GM18909 (cell line): ENCODE results near the gene OBSCN.

ENCODE experiments used
- ATAC-seq: cut with Tn5 transposase; IDR thresholded peaks from one replicate; pipeline ENCODE4 v1.9.1; 2021; ENCODE audit warnings: mild to moderate bottlenecking; ENCODE audit not compliant: unreplicated experiment, poor library complexity

The OBSCN gene

DNA sequence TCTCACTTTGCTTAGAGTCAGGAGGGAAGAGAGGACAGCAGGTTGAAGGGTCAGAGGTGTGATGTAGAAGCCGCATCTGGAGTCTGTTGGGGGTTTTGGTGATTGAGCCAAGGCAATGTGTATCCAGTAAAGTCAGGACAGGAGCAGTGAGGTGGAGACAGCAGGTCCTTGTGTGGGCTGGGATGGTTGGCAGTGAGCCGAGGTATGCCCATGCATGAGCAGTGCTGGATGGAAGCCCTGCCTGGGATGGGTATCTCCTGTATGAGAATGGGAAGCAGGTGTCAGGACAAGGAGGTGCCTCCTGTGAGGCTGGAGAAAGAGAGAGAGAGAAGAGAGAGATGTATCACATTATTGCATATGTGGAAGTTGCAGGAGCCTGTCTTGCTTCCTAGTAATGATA lies 90.0 kb downstream of the OBSCN start:
- no peak for ATAC-seq

DNA sequence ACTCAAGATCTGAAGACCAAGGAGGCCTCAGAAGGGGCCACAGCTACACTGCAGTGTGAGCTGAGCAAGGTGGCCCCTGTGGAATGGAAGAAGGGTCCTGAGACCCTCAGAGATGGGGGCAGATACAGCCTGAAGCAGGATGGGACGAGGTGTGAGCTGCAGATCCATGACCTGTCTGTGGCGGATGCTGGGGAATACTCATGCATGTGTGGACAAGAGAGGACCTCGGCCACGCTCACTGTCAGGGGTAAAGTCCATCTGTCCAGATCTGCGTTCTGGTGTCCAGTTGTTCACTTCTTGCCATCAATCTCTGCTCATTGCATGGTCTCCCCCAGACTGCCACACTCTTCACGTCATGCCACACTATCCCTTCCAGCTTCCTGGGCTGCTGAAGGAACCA lies 90.6 kb downstream of the OBSCN start:
- no peak for ATAC-seq

DNA sequence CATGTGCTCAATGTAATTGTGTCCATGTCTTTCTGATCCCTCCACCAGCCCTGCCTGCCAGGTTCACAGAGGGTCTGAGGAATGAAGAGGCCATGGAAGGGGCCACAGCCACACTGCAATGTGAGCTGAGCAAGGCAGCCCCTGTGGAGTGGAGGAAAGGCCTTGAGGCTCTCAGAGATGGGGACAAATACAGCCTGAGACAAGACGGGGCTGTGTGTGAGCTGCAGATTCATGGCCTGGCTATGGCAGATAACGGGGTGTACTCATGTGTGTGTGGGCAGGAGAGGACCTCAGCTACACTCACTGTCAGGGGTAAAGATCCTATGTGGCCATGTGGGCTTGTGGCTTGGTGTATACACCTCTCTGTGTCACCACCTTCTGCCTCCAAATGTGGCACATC lies 91.4 kb downstream of the OBSCN start:
- ATAC-seq, result no peak

DNA sequence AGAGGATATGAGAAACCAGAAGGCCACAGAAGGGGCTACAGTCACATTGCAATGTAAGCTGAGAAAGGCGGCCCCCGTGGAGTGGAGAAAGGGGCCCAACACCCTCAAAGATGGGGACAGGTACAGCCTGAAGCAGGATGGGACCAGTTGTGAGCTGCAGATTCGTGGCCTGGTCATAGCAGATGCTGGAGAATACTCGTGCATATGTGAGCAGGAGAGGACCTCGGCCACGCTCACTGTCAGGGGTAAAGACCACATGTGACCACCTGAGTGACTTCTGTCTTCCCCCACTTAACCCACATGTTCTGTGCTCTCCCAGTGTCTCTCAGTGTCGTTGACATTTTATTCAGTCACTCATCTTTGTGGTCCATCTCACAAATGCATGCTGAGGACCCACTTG lies 92.1 kb downstream of the OBSCN start:
- no peak for ATAC-seq

DNA sequence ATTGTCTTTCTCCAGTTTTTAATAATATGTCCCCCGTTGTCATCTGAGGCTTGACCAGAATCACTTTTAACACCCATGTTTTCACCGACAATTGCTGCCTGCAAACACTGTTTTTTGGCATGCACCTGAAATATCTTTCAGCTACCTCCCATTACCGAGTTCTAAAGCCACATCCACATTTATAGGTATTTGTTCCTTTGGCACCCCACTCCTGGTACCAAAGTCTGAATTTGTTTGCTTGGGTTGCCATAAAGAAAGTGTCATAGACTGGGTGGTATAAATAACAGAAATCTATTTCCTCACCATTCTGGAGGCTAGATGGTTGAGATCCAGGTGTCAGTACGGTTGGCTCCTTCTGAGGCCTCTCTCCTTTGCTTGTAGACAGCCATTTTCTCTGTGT lies 94.2 kb downstream of the OBSCN start:
- no peak for ATAC-seq

DNA sequence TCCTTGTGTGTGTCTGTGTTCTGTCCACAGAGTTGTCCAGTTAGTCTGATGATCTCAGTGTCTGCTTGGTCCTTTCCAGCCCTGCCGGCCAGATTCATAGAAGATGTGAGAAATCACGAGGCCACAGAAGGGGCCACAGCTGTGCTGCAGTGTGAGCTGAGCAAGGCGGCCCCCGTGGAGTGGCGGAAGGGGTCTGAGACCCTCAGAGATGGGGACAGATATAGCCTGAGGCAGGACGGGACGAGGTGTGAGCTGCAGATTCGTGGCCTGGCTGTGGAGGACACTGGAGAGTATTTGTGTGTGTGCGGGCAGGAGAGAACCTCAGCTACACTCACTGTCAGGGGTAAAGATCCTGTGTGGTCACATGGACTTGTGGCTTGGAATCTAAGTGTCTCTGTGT lies 95.8 kb downstream of the OBSCN start:
- ATAC-seq, result no peak

DNA sequence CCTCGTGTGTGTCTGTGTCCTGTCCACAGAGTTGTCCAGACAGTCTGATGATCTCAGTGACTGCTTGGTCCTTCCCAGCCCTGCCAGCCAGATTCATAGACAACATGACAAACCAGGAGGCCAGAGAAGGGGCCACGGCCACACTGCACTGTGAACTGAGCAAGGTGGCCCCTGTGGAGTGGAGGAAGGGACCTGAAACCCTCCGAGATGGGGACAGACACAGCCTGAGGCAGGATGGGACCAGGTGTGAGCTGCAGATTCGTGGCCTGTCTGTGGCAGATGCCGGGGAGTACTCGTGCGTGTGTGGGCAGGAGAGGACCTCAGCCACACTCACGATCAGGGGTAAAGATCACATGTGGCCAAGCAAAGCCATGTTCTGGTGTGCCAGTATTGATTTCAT lies 96.4 kb downstream of the OBSCN start:
- ATAC-seq, result no peak

DNA sequence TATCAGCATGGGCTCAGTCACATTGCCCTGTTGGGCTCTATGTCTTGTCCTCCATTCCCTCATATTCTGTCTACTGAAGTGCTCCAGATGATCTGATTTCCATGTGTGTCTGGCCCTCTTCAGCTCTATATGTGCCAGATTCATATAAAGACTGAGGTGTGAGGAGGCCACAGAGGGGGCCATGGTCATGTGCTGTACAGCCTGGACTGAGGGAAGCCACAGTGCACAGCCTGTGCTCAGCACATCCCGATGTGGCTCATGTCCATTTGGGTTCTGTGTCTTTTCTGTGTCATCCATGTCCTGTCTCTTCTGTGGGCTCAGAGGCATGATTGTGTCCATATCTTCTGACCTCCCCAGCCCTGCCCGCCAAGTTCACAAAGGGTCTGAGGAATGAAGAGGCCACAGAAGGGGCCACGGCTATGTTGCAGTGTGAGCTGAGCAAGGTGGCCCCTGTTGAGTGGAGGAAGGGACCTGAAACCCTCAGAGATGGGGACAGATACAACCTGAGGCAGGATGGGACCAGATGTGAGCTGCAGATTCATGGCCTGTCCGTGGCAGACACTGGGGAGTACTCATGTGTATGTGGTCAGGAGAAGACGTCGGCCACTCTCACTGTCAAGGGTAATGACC lies 97.0 kb downstream of the OBSCN start:
- ATAC-seq, result no peak

DNA sequence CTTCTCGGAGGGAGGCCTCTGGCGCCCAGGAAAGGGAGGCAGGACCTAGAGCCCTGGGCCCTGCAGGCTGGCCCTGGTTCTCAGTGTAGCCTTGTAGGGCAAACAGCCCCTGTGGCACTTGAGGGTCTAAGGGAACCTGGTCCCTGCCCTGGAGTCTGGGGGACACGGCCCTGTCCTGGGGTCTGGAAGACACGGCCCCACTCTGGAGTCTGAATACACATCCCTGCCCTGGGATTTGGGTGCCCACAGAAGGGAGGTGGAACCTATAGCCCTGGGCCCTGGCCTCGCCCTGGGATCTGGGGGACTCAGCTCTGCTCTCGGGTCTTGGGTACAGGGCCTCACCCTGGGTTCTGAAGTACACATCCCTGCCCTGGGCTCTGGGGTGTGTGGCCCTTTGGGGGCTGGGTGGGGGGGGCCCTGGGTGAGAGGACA lies 97.9 kb downstream of the OBSCN start:
- ATAC-seq, result no peak

DNA sequence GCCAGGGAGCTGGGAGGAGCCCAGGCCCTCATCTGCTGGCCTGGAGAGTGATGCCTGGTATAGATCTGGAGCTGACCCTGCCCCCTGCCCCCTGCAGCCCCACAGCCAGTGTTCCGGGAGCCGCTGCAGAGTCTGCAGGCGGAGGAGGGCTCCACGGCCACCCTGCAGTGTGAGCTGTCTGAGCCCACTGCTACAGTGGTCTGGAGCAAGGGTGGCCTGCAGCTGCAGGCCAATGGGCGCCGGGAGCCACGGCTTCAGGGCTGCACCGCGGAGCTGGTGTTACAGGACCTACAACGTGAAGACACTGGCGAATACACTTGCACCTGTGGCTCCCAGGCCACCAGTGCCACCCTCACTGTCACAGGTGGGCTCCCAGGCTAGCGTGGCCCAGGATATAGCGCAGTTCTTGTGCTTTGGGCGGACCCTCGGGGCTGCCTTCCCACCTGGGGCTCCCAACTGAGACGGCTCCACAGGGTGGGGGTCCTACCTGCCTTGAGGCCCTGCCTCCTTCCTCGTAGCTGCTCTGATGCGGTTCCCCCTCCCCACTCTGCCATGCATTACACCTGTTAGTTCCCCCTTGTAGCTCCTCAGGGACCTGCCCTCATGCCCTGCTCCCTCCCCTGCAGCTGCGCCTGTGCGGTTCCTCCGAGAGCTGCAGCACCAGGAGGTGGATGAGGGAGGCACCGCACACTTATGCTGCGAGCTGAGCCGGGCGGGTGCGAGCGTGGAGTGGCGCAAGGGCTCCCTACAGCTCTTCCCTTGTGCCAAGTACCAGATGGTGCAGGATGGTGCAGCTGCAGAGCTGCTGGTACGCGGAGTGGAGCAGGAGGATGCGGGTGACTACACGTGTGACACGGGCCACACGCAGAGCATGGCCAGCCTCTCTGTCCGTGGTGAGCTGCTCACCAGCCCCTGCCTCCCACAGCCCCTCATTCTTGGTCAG lies 98.7 kb downstream of the OBSCN start:
- no peak for ATAC-seq

DNA sequence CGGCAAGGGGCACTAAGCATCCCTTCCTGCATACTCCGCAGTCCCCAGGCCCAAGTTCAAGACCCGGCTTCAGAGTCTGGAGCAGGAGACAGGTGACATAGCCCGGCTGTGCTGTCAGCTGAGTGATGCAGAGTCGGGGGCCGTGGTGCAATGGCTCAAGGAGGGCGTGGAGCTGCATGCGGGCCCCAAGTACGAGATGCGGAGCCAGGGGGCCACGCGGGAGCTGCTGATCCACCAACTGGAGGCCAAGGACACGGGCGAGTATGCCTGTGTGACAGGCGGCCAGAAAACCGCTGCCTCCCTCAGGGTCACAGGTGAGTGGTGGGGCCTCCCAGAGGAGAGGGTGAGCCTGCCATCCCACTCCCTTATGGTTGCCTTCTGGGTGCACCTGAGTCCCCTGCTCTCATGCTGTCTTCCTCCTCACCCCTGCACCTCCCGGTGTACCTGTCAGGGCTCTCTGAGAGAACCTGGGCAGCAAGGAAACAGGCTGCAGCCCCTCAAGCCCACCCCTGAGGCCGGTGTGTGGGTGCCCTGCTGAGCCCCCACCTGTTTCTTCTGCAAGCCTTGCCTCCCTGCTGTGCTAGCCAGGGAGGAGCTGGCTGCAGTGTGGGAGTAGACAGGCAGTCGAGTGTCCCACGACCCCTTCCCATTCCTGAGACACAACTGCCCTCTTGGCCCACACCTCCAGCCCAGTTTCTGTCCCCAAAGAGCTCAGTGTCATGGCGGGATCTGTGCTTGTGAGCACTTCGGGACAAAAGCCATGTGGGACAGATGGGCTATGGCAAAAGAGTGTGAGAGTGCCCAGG lies 99.6 kb downstream of the OBSCN start:
- ATAC-seq, result no peak

DNA sequence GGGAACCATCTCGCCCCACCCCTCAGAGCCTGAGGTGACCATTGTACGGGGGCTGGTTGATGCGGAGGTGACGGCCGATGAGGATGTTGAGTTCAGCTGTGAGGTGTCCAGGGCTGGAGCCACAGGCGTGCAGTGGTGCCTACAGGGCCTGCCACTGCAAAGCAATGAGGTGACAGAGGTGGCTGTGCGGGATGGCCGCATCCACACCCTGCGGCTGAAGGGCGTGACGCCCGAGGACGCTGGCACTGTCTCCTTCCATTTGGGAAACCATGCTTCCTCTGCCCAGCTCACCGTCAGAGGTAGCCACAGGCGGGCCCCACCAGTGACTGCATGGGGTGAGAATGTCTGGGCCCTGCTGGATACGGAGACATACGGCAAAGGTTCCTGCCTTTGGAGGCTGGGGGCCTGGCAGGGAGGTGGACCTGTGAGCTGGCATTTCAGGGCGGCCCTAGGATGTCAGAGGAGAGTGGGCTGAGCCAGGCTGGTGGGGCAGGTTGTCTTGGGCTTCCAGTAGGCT lies 100.3 kb downstream of the OBSCN start:
- ATAC-seq, result no peak

DNA sequence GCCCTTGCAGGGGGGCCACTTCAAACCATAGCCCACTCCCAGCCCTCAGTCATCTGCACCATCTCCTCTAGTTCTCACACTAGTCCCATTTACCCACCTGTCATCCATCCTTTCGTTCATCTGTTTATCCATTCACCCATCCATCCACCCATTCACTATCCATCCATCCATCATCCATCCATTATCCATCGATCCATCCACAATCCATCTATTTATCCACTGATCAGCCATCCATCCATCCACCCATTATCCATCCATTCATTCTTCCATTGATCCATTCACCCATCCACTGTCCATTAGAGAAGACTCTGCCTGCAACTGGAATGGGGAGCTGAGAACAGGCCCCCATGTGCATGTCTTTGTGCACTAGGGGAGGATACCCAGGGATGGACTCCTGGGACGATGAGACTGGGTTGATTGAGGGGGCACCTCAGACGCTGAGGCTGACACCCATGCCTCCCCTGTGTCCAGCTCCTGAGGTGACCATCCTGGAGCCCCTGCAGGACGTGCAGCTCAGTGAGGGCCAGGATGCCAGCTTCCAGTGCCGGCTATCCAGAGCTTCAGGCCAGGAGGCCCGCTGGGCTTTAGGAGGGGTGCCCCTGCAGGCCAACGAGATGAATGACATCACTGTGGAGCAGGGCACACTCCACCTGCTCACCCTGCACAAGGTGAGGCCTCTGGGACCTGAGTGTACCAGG lies 100.9 kb downstream of the OBSCN start:
- no peak for ATAC-seq

DNA sequence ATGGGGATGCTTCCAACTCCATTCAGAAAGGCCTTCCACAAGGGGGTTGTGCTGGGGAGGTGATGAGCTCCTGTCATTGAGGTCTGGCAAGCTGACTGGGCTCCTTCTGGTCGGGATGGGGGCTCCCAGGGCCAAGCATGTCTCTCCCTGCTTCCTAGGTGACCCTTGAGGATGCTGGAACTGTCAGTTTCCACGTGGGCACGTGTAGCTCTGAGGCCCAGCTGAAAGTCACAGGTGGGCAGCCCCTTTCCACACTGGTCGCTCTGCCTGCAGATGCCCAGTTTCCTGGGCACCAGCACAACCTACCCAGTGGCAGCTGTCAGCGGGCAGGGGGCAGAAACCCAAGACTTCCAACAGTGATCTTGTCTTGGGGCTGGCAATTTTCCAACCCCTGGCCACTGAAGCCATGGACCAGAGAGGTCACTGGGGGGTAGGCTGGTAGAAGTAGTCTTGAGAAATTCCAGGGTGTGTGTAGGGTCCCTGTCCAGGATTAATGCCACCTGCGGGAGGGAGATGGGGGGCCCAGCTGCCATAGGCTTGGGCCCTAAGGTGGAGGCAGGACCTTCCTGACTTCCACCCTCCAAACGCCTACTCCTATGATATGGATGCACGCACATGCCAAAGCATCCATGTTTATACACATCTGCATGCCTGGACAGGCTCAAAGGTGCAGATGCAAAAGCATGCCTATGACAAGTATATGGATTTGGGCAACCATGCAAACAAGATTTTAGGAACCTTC lies 101.7 kb downstream of the OBSCN start:
- ATAC-seq, result no peak

DNA sequence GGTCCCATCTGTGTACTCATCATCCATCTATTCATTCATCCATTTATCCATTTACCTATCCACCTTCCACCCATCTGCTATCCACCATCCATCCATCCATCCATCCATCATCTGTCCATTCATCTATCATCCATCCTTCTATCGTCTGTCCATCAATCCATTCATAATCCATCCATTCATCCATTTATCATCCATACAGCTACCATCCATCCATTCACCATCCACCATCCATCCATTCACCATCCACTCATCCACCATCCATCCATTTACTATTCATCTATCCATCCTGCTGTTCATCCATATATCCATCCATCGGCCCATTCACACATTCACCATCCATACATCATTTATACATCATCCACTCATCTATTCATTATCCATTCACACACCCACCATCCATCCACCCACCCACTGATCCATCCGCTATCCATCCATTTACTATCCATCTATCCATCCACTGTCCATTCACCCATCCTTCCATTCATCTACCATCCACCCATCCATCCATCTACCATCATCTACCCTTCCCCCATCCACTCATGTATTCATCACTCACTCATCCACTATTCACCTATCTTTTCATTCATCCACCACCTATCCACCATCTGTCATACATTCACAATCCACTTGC lies 102.4 kb downstream of the OBSCN start:
- ATAC-seq, result no peak

DNA sequence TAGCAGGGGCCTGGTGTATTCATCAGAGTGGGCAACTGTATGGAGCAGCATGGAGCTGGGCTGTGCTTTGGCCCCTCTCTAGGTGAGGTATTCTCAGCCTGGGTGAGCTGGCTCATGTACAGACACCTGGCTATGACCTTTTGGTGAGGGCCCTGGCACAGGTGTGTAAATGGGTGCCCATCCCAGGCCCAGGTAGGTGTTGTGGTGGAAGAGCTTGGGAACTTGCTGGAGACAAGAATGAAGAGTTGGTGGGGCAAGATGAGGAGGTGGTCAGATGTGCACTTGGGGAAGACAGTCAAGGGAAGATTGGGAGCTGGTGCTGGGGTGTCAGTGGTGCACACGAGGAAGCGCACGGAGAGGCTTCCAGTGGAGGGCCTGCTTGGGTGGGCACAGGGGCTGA lies 103.2 kb downstream of the OBSCN start:
- no peak for ATAC-seq

DNA sequence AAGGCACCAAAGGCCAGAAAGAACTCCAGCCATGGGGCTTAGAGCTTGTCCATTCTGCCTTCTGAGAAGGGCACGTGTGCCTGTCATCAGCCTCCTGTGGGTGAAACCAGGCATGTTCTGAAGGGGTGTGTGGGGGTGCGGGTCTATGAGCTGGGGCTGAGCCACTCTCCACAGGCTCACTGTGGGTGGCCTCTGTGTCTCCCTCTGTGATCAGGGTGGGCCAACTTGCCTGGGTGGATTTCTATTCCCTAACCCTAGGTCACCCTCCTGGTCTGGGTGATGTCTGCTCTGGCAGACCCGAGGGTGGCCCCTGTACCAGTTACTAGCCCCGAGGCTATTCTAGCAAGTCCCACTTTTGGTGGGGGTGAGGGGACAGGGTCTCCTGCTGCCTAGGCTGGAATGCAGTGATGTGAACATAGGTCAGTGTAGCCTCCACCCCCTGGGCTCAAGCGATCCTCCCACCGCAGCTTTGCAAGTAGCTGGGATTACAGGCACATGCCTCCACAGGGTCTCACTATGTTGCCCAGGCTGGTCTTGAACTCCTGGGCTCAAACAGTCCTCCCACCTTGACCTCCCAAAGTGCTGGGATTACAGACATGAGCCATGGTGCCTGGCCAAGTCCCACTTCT lies 104.4 kb downstream of the OBSCN start:
- no peak for ATAC-seq

DNA sequence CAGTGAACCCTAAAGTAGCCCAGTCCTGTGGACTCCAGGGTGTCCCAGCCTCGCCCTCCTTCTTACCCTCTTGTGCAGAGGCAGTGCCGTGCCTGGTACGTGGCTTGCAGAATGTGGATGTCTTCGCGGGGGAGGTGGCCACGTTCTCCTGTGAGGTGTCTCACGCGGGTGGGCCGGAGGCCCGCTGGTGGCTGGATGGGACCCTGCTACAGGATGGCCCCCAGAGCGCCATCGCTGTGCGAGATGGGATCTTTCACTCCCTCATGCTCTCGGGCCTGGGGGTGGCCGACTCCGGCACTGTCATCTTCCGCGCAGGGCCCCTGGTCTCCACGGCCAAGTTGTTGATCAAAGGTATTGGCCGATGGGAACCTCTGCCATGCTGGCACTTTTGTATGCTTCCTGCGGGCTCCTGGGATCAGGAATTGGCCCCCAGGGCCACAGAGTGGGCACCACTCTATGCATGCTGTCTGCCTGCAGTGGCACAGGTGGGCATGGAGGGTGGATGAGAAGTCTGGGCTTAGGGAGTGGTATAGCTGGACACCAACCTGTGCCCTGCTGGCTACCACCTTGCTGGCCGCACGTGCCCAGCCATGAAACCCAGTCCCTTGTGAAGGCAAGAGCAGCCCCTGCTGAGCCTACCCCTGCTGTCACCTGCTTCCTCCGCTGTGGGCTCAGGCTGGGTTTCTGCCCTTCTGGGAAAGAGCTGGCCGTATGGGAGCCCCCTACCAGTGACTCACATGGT lies 105.9 kb downstream of the OBSCN start:
- no peak for ATAC-seq
